ENCODE data around the gene FZD4.

FZD4 gene

DNA sequence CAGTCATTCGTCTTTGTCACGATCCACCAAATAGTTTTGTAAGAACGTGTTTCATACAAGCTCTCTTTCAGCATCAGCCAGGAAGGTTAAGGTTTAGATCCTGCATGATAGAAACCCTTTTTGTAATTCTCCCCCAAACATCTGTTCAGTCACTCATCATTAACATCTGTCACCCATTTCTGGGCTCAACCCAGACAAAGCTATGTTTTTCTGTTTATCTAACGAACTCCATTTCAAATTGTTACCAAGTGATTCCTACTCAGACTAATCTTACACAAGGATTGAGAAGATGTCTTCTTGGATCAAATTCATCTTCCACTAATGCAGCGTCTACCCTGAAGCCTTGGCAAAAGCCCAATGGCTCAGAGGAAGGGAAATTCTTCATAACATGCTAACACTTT, 58.8 kb downstream of the FZD4 start:
- no peaks in the 10 kb centered on the region for H3K36me3 Mint-ChIP-seq
- no peak overlapping the region for H3K27ac Mint-ChIP-seq
- DNase-seq = no peak
- no peak overlapping the region for H3K4me3 Mint-ChIP-seq
- peaks cover 4% of the 10 kb centered on the region for H3K27me3 Mint-ChIP-seq
- H3K9me3 Mint-ChIP-seq = no peaks in the 10 kb centered on the region
- CTCF ChIA-PET = no interaction called here
- no peaks in the 10 kb centered on the region for H3K4me1 Mint-ChIP-seq
